GM13976 (cell line): Measurements from ENCODE around the gene CDC14A.
"Not testable (repeated sequence)": the region's sequence is repeated elsewhere in the genome, so short reads cannot be mapped to it uniquely, and the experiment has no call there.

Experiments
- DNase-seq: peaks from one replicate; pipeline ENCODE4 v3.0.0; 2012; ENCODE audit warnings: low spot score
- in situ Hi-C: fragments of 300-500 bp; cut with MboI; formaldehyde crosslinking; loops from one replicate; pipeline ENCODE4 v1.12.0; 2022; ENCODE audit warnings: low sequenced_read_pairs, mixed read lengths, inconsistent platforms; ENCODE audit not compliant: unreplicated experiment
- TF ChIP-seq, protein P1 (sequence below): IDR thresholded peaks from 2 replicates; pipeline ENCODE4 v1.5.1; 2012; ENCODE audit warnings: borderline replicate concordance, mild to moderate bottlenecking; ENCODE audit not compliant: insufficient read depth; ENCODE audit errors: extremely low read depth, missing control alignments, control extremely low read depth

Gene CDC14A

DNA sequence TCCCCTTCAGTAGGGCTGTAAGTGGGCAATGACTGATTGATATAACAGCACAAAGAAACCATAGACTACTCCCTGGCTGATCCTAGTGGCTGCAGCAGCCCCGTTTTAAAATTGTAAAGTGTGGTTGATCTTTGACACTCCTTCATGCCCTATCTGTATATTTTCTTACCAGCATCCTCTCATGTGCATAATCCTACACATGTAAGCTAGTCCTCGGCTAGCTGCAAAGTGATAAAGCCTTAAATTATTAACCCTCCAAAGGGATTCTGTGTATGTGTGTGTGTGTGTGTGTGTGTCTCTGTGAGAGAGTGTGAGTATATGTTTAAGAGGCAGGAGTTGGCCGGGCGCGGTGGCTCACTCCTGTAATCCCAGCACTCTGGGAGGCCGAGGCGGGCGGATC is 30.8 kb upstream of the CDC14A start:
- TF ChIP-seq, protein P1, sequence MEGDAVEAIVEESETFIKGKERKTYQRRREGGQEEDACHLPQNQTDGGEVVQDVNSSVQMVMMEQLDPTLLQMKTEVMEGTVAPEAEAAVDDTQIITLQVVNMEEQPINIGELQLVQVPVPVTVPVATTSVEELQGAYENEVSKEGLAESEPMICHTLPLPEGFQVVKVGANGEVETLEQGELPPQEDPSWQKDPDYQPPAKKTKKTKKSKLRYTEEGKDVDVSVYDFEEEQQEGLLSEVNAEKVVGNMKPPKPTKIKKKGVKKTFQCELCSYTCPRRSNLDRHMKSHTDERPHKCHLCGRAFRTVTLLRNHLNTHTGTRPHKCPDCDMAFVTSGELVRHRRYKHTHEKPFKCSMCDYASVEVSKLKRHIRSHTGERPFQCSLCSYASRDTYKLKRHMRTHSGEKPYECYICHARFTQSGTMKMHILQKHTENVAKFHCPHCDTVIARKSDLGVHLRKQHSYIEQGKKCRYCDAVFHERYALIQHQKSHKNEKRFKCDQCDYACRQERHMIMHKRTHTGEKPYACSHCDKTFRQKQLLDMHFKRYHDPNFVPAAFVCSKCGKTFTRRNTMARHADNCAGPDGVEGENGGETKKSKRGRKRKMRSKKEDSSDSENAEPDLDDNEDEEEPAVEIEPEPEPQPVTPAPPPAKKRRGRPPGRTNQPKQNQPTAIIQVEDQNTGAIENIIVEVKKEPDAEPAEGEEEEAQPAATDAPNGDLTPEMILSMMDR: no peak
- no peak for DNase-seq
- in situ Hi-C loops: no loop called here

DNA sequence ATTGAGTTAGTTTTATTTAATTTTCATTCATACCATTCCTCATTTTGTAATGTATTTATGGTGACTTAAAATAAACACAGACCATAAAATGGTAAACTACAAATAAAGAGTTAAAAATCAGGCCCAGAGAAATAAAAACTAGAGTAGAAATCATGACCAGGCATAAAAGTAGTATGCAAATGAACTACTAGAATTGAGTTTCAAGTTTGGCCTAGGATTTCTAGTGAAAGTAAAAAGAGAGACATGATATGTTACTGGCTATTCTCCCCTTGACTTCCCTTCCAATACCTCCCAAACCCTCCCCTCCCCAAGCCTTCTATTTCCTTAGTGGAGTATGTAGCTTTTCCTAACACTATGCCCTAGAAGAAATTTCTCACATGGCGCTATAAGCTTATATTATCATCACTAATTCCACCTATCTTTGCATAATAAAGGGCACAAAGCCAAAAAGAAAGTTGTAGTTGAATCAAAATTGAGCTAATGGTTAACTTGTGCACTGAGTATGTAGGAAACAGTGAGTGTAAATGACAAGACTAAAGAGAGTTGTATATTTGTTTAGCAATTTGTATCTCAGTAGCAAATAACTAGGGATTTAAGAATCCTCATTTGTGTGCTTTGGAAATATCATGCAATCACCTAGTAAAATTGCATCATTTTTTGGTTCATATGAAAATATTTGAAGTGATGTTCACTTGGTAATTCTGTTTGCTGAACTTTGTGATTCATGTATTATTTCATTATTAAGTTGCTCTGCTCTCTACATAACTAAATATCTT is 29.7 kb upstream of the CDC14A start:
- TF ChIP-seq, protein P1: no peak
- no peak for DNase-seq
- in situ Hi-C loops: no loop called here

DNA sequence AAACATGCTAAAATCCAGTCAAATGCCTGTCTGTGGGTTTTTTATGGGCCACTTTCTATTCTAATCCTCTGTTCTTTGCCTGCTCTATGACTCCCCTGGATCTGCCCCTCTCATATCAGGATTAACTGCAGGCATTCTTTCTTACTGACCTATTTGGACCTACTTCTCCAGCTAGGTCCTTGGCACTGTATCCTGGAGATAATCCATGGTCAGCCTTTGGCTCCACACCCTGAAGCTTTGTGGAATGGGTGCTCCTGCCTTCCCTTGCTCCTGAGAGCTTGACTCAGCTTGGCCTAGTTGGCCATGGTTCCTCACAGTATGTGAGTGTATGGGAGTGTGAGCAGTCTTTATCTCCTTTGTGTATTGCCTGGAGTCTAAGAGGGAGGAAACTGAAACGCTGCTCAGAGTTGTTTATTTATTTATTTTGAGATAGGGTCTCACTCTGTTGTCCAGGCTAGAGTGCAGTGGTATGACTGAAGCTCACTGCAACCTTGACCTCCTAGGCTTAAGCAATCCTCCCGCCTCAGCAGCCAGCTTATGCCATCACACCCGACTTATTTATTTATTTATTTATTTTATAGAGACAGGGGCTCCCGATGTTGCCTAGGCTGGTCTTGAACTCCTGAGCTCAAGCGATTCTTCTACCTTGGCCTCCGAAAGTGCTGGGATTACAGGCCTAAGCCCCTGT is 28.7 kb upstream of the CDC14A start:
- no peak for DNase-seq
- in situ Hi-C loops: no loop called here
- TF ChIP-seq, protein P1: no peak

DNA sequence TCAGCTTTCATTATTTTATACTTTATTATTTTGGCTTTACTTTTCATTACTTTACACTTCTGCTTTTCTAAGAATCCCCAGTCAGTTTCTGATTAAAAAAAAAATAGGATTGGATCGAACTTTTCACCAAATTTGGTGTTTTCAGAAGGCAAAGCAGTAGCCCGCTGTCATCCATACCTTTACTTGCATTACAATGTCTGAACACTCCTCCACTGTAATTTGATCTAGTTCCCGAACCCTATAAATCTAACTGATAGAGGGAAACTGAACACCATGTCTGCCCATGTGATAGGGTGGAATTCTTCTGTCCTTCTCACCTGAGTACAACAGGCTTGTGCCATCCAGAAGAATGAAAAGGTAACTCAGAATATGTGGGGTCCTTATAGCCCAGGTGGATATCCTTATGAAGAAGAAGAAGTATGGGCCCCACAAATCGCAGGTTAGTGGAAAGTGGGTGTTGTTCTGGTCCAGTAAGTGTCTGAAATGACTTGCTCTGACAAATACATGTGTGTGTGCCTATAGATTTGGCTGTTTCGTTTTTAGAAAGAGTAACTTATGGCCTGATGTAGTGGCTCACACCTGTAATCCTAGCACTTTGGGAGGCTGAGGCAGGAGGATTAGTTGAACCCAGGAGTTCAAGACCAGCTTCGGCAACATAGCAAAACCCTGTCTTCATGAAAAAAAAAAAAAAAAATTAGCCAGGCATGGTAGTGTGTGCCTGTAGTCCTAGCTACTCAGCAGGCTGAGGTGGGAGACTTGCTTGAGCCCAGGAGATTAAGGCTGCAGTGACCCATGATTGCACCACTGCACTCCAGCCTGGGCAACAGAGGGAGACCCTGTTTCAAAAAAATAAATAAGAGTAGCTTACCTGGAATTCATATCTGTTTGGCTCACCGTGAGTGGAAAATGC is 26.6 kb upstream of the CDC14A start:
- TF ChIP-seq, protein P1: no peak
- in situ Hi-C loops: no loop called here
- no peak for DNase-seq

DNA sequence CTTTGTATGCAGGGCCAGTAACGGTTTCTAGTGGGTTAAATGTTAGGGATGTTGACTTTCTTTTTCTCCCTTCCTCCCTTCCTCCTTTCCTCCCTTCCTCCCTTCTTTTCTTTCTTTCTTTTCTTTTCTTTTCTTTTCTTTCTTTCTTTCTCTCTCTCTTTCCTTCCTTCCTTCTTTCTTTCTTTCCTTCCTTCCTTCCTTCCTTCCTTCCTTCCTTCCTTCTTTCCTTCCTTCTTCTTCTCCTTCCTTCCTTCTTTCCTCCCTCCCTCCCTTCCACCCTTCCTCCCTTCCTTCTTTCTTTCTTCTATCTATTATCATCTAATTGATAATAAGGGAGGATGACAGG is 26.0 kb upstream of the CDC14A start:
- DNase-seq, in situ Hi-C loops: not testable (repeated sequence)

DNA sequence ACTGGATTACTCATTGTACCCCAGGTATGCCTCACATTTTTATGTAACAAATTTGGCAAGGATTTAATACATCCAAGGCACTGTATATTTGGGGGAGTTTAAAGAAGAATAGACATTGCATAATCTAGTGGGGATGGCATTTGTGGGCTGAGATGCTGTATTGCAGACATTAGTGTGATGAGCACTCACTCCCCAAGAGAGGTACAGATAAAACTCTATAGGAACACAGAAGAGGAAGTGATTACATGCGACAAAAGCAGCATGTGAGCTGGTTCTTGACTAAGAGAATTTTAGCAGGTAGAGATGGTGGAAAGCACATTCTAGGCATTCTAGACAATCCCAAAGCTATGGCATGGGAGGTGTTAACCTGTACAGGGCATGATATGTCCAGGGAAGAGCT is 24.2 kb upstream of the CDC14A start:
- in situ Hi-C loops: no loop called here
- TF ChIP-seq, protein P1: no peak
- DNase-seq: no peak

DNA sequence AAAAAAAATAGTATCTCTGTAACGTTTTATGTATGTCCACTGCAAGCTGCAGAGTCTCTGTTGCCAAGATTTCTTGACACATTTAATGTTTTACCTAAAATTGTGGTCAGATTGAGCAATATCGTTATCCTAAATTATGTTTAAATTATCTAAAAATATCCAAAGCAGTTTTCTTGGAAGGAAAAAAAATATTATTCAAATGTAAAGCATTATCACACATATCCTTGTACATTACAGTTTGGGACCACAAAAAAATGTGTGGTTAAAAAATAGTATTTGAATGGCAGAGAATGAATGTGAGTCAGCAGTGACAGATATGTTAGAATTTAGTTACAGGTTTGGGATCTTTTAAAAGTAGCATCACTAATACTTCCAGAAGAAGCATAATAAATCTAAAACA is 21.2 kb upstream of the CDC14A start:
- DNase-seq, in situ Hi-C loops: not testable (repeated sequence)
